Osteocyte (in vitro differentiated cells): ENCODE measurements around the gene LEUTX. TPM values are rescaled to one million over a fixed set of nuclear protein-coding genes. Genes with fewer than 3 reads are reported as not detected.

Experiments
- DNase-seq: peaks from one replicate; pipeline ENCODE4 v3.0.0; 2021; ENCODE audit warnings: mixed read lengths; ENCODE audit not compliant: unreplicated experiment; ENCODE audit errors: extremely low spot score
- H3K27ac Mint-ChIP-seq: one replicate; pipeline ENCODE4 v1.8.0; 2021; ENCODE audit warnings: mild to moderate bottlenecking, mixed read lengths; ENCODE audit not compliant: unreplicated experiment
- H3K27me3 Mint-ChIP-seq: one replicate; pipeline ENCODE4 v1.8.0; 2021; ENCODE audit warnings: mixed read lengths; ENCODE audit not compliant: unreplicated experiment
- H3K36me3 Mint-ChIP-seq: one replicate; pipeline ENCODE4 v1.8.0; 2021; ENCODE audit warnings: mixed read lengths; ENCODE audit not compliant: unreplicated experiment
- H3K4me1 Mint-ChIP-seq: one replicate; pipeline ENCODE4 v1.8.0; 2021; ENCODE audit warnings: mixed read lengths; ENCODE audit not compliant: unreplicated experiment
- H3K4me3 Mint-ChIP-seq: one replicate; pipeline ENCODE4 v1.8.0; 2021; ENCODE audit warnings: mild to moderate bottlenecking, moderate library complexity, mixed read lengths; ENCODE audit not compliant: unreplicated experiment
- H3K9me3 Mint-ChIP-seq: one replicate; pipeline ENCODE4 v1.8.0; 2021; ENCODE audit warnings: mixed read lengths; ENCODE audit not compliant: unreplicated experiment
- CTCF ChIP-seq: fragments of 200-600 bp; sonication (generic); IDR thresholded peaks from 2 replicates; pipeline ENCODE4 v1.5.0; 2021; ENCODE audit warnings: antibody characterized with exemption, mild to moderate bottlenecking, moderate library complexity
- total RNA-seq: library from RNA; stranded (reverse); gene quantifications from 2 replicates; pipeline ENCODE4 v1.2.1, GENCODE V29; 2021

The LEUTX gene
- total RNA-seq, 1 donor from 2014 or later = not detected

GRCh38 chr19:39736088-39736487, 42.6 kb upstream of the LEUTX start:
- no peaks in the 10 kb centered on the region for H3K36me3 Mint-ChIP-seq
- no peaks in the 10 kb centered on the region for H3K4me1 Mint-ChIP-seq
- H3K27me3 Mint-ChIP-seq = peaks cover 4% of the 10 kb centered on the region
- no peak overlapping the region for H3K4me3 Mint-ChIP-seq
- no peak overlapping the region for H3K27ac Mint-ChIP-seq
- DNase-seq = no peak
- TF ChIP-seq CTCF = no peak
- H3K9me3 Mint-ChIP-seq = no peaks in the 10 kb centered on the region

GRCh38 chr19:39737351-39737750, 41.3 kb upstream of the LEUTX start:
- Mint-ChIP-seq H3K27me3 (peaks cover 10% of the 10 kb centered on the region), H3K9me3 (no peaks in the 10 kb centered on the region), H3K36me3 (no peaks in the 10 kb centered on the region), H3K4me1 (no peaks in the 10 kb centered on the region), H3K27ac (no peak overlapping the region), H3K4me3 (no peak overlapping the region)
- no peak for DNase-seq
- no peak for TF ChIP-seq CTCF

- DNase-seq = no peak
- H3K9me3 Mint-ChIP-seq = no peaks in the 10 kb centered on the region
- peaks cover 12% of the 10 kb centered on the region for H3K27me3 Mint-ChIP-seq
- H3K4me1 Mint-ChIP-seq = no peaks in the 10 kb centered on the region
- no peak for TF ChIP-seq CTCF
- H3K36me3 Mint-ChIP-seq = no peaks in the 10 kb centered on the region
- no peak within 1 kb of the TSS for H3K4me3 Mint-ChIP-seq
- no peak within 1 kb of the TSS for H3K27ac Mint-ChIP-seq
Measured at GRCh38 chr19:39737891-39738290, 40.8 kb upstream of the LEUTX start, which contains the start of gene CLC. Gene CLC, minus strand, starts transcription at chr19:39738029. Its CDS starts 77 bp downstream, at chr19:39737952.

- Mint-ChIP-seq H3K36me3 (no peaks in the 10 kb centered on the region), H3K9me3 (no peaks in the 10 kb centered on the region), H3K27me3 (peaks cover 12% of the 10 kb centered on the region), H3K4me3 (no peak overlapping the region), H3K4me1 (no peaks in the 10 kb centered on the region), H3K27ac (no peak overlapping the region)
- TF ChIP-seq CTCF = no peak
- no peak for DNase-seq
Measured at GRCh38 chr19:39738814-39739213, 39.8 kb upstream of the LEUTX start.

- TF ChIP-seq CTCF = no peak
- H3K4me3 Mint-ChIP-seq = no peak overlapping the region
- H3K4me1 Mint-ChIP-seq = no peaks in the 10 kb centered on the region
- no peaks in the 10 kb centered on the region for H3K9me3 Mint-ChIP-seq
- H3K27ac Mint-ChIP-seq = no peak overlapping the region
- H3K36me3 Mint-ChIP-seq = no peaks in the 10 kb centered on the region
- no peak for DNase-seq
- peaks cover 12% of the 10 kb centered on the region for H3K27me3 Mint-ChIP-seq
Measured at GRCh38 chr19:39740395-39740794, 38.3 kb upstream of the LEUTX start.
